Stomach smooth muscle (tissue), 2 donors: ENCODE measurements around the gene DCAF6.

ENCODE experiments used
- H3K27ac ChIP-seq: one replicate; pipeline ENCODE4 v1.7.0; 2013; ENCODE audit warnings: mild to moderate bottlenecking, low read length, inconsistent platforms
- H3K27me3 ChIP-seq, 2 donors: one replicate each; pipeline ENCODE4 v1.7.0; 2013; ENCODE audit warnings: low read length in 2 of 2; ENCODE audit not compliant: insufficient read depth in 2 of 2, control insufficient read depth in 1 of 2
- H3K36me3 ChIP-seq, 2 donors: one replicate each; pipeline ENCODE4 v1.7.0; 2013; ENCODE audit warnings: low read length in 2 of 2; ENCODE audit not compliant: control insufficient read depth in 2 of 2, insufficient read depth in 2 of 2
- H3K4me1 ChIP-seq: one replicate; pipeline ENCODE4 v1.7.0; 2013; ENCODE audit warnings: low read length; ENCODE audit not compliant: control insufficient read depth, insufficient read depth
- H3K4me3 ChIP-seq, 2 donors: one replicate each; pipeline ENCODE4 v1.7.0; 2013; ENCODE audit warnings: low read length in 2 of 2
- H3K9ac ChIP-seq, 2 donors: one replicate each; pipeline ENCODE4 v1.7.0; 2013; ENCODE audit warnings: low read length in 2 of 2, mild to moderate bottlenecking in 1 of 2
- H3K9me3 ChIP-seq, 2 donors: one replicate each; pipeline ENCODE4 v1.7.0; 2013; ENCODE audit warnings: low read length in 2 of 2; ENCODE audit not compliant: control insufficient read depth in 2 of 2
- donor health status: healthy.
- donor health status: Pancreatic carcinoma.

Gene DCAF6

GRCh38 chr1:168009322-168009721, 72.8 kb downstream of the DCAF6 start:
- H3K9me3 ChIP-seq, result no peaks in the 10 kb centered on the region

GRCh38 chr1:168019407-168019806, 82.9 kb downstream of the DCAF6 start:
- no peaks in the 10 kb centered on the region for H3K4me1 ChIP-seq
- H3K27ac ChIP-seq, result no peak overlapping the region
- H3K9me3 ChIP-seq, result no peaks in the 10 kb centered on the region
- no peak overlapping the region for H3K4me3 ChIP-seq
- H3K9ac ChIP-seq, result no peak overlapping the region
- no peaks in the 10 kb centered on the region for H3K27me3 ChIP-seq
- peaks cover 18 to 26% of the 10 kb centered on the region in 2 donors for H3K36me3 ChIP-seq

More at GRCh38 chr1:168009322-168009721, 72.8 kb downstream of the DCAF6 start:
- Histone ChIP-seq H3K27ac (no peak overlapping the region), H3K4me1 (no peaks in the 10 kb centered on the region), H3K9ac (no peak overlapping the region), H3K4me3 (no peak overlapping the region), H3K27me3 (no peaks in the 10 kb centered on the region), H3K36me3 (peaks cover 7 to 14% of the 10 kb centered on the region in 2 donors)

GRCh38 chr1:168031198-168031597, 94.7 kb downstream of the DCAF6 start:
- Histone ChIP-seq H3K27me3 (no peaks in the 10 kb centered on the region), H3K27ac (no peak overlapping the region), H3K4me3 (no peak overlapping the region), H3K9me3 (no peaks in the 10 kb centered on the region), H3K9ac (no peak overlapping the region), H3K36me3 (no peaks in the 10 kb centered on the region), H3K4me1 (no peaks in the 10 kb centered on the region)

GRCh38 chr1:168031627-168032026, 95.1 kb downstream of the DCAF6 start:
- Histone ChIP-seq H3K27me3 (no peaks in the 10 kb centered on the region), H3K9me3 (no peaks in the 10 kb centered on the region), H3K4me3 (no peak overlapping the region), H3K4me1 (no peaks in the 10 kb centered on the region), H3K27ac (no peak overlapping the region), H3K36me3 (no peaks in the 10 kb centered on the region), H3K9ac (no peak overlapping the region)

- Histone ChIP-seq H3K27me3 (no peaks in the 10 kb centered on the region), H3K9me3 (no peaks in the 10 kb centered on the region), H3K36me3 (no peaks in the 10 kb centered on the region), H3K9ac (no peak overlapping the region), H3K4me3 (no peak overlapping the region), H3K4me1 (no peaks in the 10 kb centered on the region), H3K27ac (no peak overlapping the region)
Observed at GRCh38 chr1:168032029-168032428, 95.5 kb downstream of the DCAF6 start.

- no peaks in the 10 kb centered on the region for H3K36me3 ChIP-seq
- no peaks in the 10 kb centered on the region for H3K27me3 ChIP-seq
- H3K9me3 ChIP-seq, result no peaks in the 10 kb centered on the region
- no peak overlapping the region for H3K4me3 ChIP-seq
- H3K9ac ChIP-seq, result no peak overlapping the region
- no peak overlapping the region for H3K27ac ChIP-seq
- no peaks in the 10 kb centered on the region for H3K4me1 ChIP-seq
Observed at GRCh38 chr1:168035345-168035744, 98.9 kb downstream of the DCAF6 start.

GRCh38 chr1:168042362-168042761, 105.9 kb downstream of the DCAF6 start:
- H3K4me1 ChIP-seq, result no peaks in the 10 kb centered on the region
- H3K27me3 ChIP-seq, result no peaks in the 10 kb centered on the region
- H3K36me3 ChIP-seq, result peaks cover 4 to 7% of the 10 kb centered on the region in 2 donors

GRCh38 chr1:168045311-168045710, 108.8 kb downstream of the DCAF6 start:
- Histone ChIP-seq H3K9me3 (no peaks in the 10 kb centered on the region), H3K27me3 (no peaks in the 10 kb centered on the region), H3K27ac (no peak overlapping the region), H3K4me1 (no peaks in the 10 kb centered on the region), H3K36me3 (peaks cover 4 to 7% of the 10 kb centered on the region in 2 donors), H3K4me3 (no peak overlapping the region), H3K9ac (no peak overlapping the region)

More at GRCh38 chr1:168042362-168042761, 105.9 kb downstream of the DCAF6 start:
- H3K9me3 ChIP-seq, result no peaks in the 10 kb centered on the region
- no peak overlapping the region for H3K27ac ChIP-seq
- no peak overlapping the region for H3K9ac ChIP-seq
- no peak overlapping the region for H3K4me3 ChIP-seq

- H3K27me3 ChIP-seq, result no peaks in the 10 kb centered on the region
- no peak overlapping the region for H3K9ac ChIP-seq
- no peaks in the 10 kb centered on the region for H3K9me3 ChIP-seq
- no peak overlapping the region for H3K4me3 ChIP-seq
- H3K36me3 ChIP-seq, result peaks cover 0 to 4% of the 10 kb centered on the region in 2 donors
- H3K4me1 ChIP-seq, result no peaks in the 10 kb centered on the region
- H3K27ac ChIP-seq, result no peak overlapping the region
Observed at GRCh38 chr1:168050307-168050706, 113.8 kb downstream of the DCAF6 start.

- no peak overlapping the region for H3K4me3 ChIP-seq
- no peaks in the 10 kb centered on the region for H3K27me3 ChIP-seq
- H3K9ac ChIP-seq, result no peak overlapping the region
- no peaks in the 10 kb centered on the region for H3K9me3 ChIP-seq
- H3K36me3 ChIP-seq, result peaks cover 0 to 3% of the 10 kb centered on the region in 2 donors
- H3K27ac ChIP-seq, result no peak overlapping the region
- no peaks in the 10 kb centered on the region for H3K4me1 ChIP-seq
Observed at GRCh38 chr1:168050880-168051279, 114.4 kb downstream of the DCAF6 start.

- Histone ChIP-seq H3K27ac (no peak overlapping the region), H3K9ac (no peak overlapping the region), H3K36me3 (peaks cover 0 to 3% of the 10 kb centered on the region in 2 donors), H3K4me1 (no peaks in the 10 kb centered on the region), H3K27me3 (no peaks in the 10 kb centered on the region), H3K9me3 (no peaks in the 10 kb centered on the region), H3K4me3 (no peak overlapping the region)
Observed at GRCh38 chr1:168053681-168054080, 117.2 kb downstream of the DCAF6 start.
